ENCODE measurements around the gene FLYWCH1.
A peak's percentile ranks its signal among the peaks of the same experiment; 100 is the strongest.

The FLYWCH1 gene

GRCh38 chr16:2970563-2970962, 58.8 kb downstream of the FLYWCH1 start:
- no peak for DNase-seq

- DNase-seq, result no peak
Measured at GRCh38 chr16:2971134-2971984, 59.6 kb downstream of the FLYWCH1 start.

GRCh38 chr16:2971985-2972784, 60.5 kb downstream of the FLYWCH1 start:
- no peak for DNase-seq

GRCh38 chr16:2973093-2973492, 61.4 kb downstream of the FLYWCH1 start:
- DNase-seq, result no peak

- DNase-seq, result no peak
Measured at GRCh38 chr16:2973605-2974318, 62.0 kb downstream of the FLYWCH1 start.

GRCh38 chr16:2974319-2975056, 62.8 kb downstream of the FLYWCH1 start:
- no peak for DNase-seq

- no peak for DNase-seq
Measured at GRCh38 chr16:2975161-2975795, 63.5 kb downstream of the FLYWCH1 start.

GRCh38 chr16:2976201-2976600, 64.5 kb downstream of the FLYWCH1 start:
- DNase-seq, result no peak

- DNase-seq, result no peak
Measured at GRCh38 chr16:2976673-2977072, 64.9 kb downstream of the FLYWCH1 start.

- DNase-seq, result no peak
Measured at GRCh38 chr16:2977440-2977839, 65.7 kb downstream of the FLYWCH1 start.

- no peak for DNase-seq
Measured at GRCh38 chr16:2979669-2980226, 68.0 kb downstream of the FLYWCH1 start.

- DNase-seq, result peak; percentile 86
Measured at GRCh38 chr16:2980227-2981176, 68.8 kb downstream of the FLYWCH1 start, which contains the start of gene PKMYT1. TSS of gene PKMYT1 (minus strand) at chr16:2980446. CDS start at chr16:2979657, 789 bp downstream.

GRCh38 chr16:2981177-2981898, 69.6 kb downstream of the FLYWCH1 start:
- no peak for DNase-seq

- no peak for DNase-seq
Measured at GRCh38 chr16:2981899-2982250, 70.1 kb downstream of the FLYWCH1 start.

GRCh38 chr16:2982402-2982801, 70.7 kb downstream of the FLYWCH1 start:
- no peak for DNase-seq

- peak; percentile 24 for DNase-seq
Measured at GRCh38 chr16:2983706-2984136, 72.0 kb downstream of the FLYWCH1 start.

- DNase-seq, result no peak
Measured at GRCh38 chr16:2985462-2985861, 73.7 kb downstream of the FLYWCH1 start.

- DNase-seq, result no peak
Measured at GRCh38 chr16:2985893-2986355, 74.2 kb downstream of the FLYWCH1 start.

- no peak for DNase-seq
Measured at GRCh38 chr16:2986623-2987188, 75.0 kb downstream of the FLYWCH1 start.
